GM19025 (cell line): ENCODE data around the gene ERC2.
"Not testable (repeated sequence)": the region's sequence is repeated elsewhere in the genome, so short reads cannot be mapped to it uniquely, and the experiment has no call there.

Experiments used
- ATAC-seq: cut with Tn5 transposase; IDR thresholded peaks from one replicate; pipeline ENCODE4 v1.9.1; 2021; ENCODE audit warnings: mild to moderate bottlenecking, low read depth, moderate library complexity; ENCODE audit not compliant: unreplicated experiment

Gene ERC2

GRCh38 chr3:56268616-56269383 lies 199.5 kb downstream of the ERC2 start:
- ATAC-seq, result no peak

- not testable (repeated sequence) for ATAC-seq
Observed at GRCh38 chr3:56261852-56262251, 206.4 kb downstream of the ERC2 start.

GRCh38 chr3:56260262-56260661 lies 208.0 kb downstream of the ERC2 start:
- ATAC-seq, result no peak

GRCh38 chr3:56257826-56258225 lies 210.4 kb downstream of the ERC2 start:
- ATAC-seq, result no peak

GRCh38 chr3:56254835-56255234 lies 213.4 kb downstream of the ERC2 start:
- ATAC-seq, result no peak

- no peak for ATAC-seq
Observed at GRCh38 chr3:56253941-56254665, 214.2 kb downstream of the ERC2 start.

GRCh38 chr3:56251343-56251945 lies 216.8 kb downstream of the ERC2 start:
- ATAC-seq, result no peak

- no peak for ATAC-seq
Observed at GRCh38 chr3:56248021-56248420, 220.2 kb downstream of the ERC2 start.

GRCh38 chr3:56238299-56238698 lies 230.0 kb downstream of the ERC2 start:
- no peak for ATAC-seq

- no peak for ATAC-seq
Observed at GRCh38 chr3:56233742-56234141, 234.5 kb downstream of the ERC2 start.

- no peak for ATAC-seq
Observed at GRCh38 chr3:56229311-56229710, 239.0 kb downstream of the ERC2 start.

GRCh38 chr3:56222866-56223265 lies 245.4 kb downstream of the ERC2 start:
- no peak for ATAC-seq

GRCh38 chr3:56219894-56220805 lies 248.1 kb downstream of the ERC2 start:
- ATAC-seq, result no peak

GRCh38 chr3:56209982-56210751 lies 258.1 kb downstream of the ERC2 start:
- ATAC-seq, result no peak

- ATAC-seq, result no peak
Observed at GRCh38 chr3:56207922-56208321, 260.3 kb downstream of the ERC2 start.

- no peak for ATAC-seq
Observed at GRCh38 chr3:56205406-56205805, 262.9 kb downstream of the ERC2 start.

GRCh38 chr3:56202997-56203396 lies 265.3 kb downstream of the ERC2 start:
- ATAC-seq, result no peak

- ATAC-seq, result no peak
Observed at GRCh38 chr3:56201407-56201806, 266.9 kb downstream of the ERC2 start.

- no peak for ATAC-seq
Observed at GRCh38 chr3:56200251-56200650, 268.0 kb downstream of the ERC2 start.

GRCh38 chr3:56197991-56198390 lies 270.3 kb downstream of the ERC2 start:
- ATAC-seq, result no peak
